ENCODE results near the gene LY9.

The LY9 gene

DNA sequence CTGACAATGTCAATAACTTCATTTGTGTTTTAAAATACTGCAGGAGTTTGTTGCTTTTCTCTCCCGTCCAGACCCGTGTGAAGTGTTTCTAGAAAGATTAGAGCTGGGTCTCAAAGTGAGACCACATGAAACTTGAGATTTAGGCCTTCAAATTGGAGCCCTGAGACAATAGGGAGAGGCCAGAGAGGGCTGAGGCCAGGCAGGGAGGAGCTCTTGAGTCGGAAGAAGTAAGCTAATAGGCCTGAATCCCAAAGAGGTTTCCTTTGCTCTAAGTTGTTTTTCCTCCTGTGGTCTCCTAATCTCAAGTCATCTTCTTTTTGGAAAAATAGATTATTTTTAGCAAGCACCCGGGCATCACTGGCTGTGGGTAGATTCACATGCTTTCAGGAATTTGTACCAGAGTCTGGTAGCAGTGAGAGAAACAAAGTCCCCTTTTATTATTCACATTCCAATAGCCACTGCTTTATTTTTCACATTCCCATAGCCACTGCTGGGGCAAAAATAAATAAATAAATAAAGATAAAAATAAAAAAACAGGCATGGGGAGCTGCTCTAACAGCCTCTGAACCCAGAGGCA lies 41.1 kb downstream of the LY9 start:
- Histone ChIP-seq H3K9me2 (replicated peaks; ENCODE audit: control insufficient read depth, low read length) (no peaks in the 10 kb centered on the region), H3K4me2 (ENCODE audit: low read length) (no peak overlapping the region; the same call in 1 of the 2 replicates), H3K4me1 (ENCODE audit: control insufficient read depth, low read length) (peaks cover 19% of the 10 kb centered on the region), H3K27ac (ENCODE audit: low read depth, low read length) (no peak overlapping the region), H3K9me3 (ENCODE audit: control insufficient read depth, insufficient read depth, low read length) (no peaks in the 10 kb centered on the region), H3K4me3 (ENCODE audit: low read length) (no peak overlapping the region), H3F3A (ENCODE audit: control insufficient read depth, insufficient read depth) (peaks cover 3% of the 10 kb centered on the region; the same call in 1 of the 2 replicates), H3K27me3 (ENCODE audit: control insufficient read depth, low read length) (no peaks in the 10 kb centered on the region), H3K79me2 (ENCODE audit: control insufficient read depth, low read length) (no peaks in the 10 kb centered on the region), H4K20me1 (ENCODE audit: control insufficient read depth, insufficient read depth, low read depth, low read length) (no peaks in the 10 kb centered on the region), H3K36me3 (ENCODE audit: control insufficient read depth, low read length) (no peaks in the 10 kb centered on the region)
- TF ChIP-seq, protein P1, sequence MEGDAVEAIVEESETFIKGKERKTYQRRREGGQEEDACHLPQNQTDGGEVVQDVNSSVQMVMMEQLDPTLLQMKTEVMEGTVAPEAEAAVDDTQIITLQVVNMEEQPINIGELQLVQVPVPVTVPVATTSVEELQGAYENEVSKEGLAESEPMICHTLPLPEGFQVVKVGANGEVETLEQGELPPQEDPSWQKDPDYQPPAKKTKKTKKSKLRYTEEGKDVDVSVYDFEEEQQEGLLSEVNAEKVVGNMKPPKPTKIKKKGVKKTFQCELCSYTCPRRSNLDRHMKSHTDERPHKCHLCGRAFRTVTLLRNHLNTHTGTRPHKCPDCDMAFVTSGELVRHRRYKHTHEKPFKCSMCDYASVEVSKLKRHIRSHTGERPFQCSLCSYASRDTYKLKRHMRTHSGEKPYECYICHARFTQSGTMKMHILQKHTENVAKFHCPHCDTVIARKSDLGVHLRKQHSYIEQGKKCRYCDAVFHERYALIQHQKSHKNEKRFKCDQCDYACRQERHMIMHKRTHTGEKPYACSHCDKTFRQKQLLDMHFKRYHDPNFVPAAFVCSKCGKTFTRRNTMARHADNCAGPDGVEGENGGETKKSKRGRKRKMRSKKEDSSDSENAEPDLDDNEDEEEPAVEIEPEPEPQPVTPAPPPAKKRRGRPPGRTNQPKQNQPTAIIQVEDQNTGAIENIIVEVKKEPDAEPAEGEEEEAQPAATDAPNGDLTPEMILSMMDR (IDR thresholded peaks at IDR 0.05; ENCODE audit: low read depth, low read length, poor library complexity, severe bottlenecking), result no peak
- TF ChIP-seq EZH2phosphoT487 (IDR thresholded peaks at IDR 0.05; ENCODE audit: borderline replicate concordance, low read length), result no peak

DNA sequence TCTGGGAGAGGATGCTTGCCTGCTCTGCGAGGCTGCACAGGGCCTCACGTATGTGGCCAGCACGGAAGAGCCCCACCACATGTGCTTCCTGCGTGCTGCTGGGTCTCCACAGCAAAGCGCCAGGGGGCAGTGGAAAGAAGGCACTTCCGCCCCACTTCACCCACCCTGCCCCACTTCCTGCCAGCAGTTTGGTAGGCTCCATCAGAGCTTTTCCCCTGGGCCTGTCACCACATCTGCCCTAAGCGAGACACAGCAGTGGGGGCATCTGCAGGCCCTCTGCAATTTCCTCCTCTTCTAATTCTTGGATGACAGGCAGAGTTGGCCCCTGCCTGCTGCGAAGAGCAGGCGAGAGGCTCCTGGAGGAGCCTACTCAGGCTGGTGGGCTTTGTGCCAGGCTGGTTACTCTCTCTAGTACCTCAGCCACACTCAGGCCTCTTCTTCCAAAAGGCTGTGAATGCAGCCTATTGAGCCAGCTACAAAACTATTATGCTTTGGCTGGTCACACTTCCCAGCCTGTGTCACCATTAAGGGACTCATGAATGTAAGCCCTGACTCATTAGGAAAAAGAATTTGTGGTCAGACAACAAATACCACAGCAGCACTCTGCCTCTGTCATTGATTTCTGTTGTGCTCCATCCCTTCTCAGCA lies 41.7 kb downstream of the LY9 start:
- H3K4me2 ChIP-seq (ENCODE audit: low read length), result peak overlapping the region; percentile 49
- peaks cover 25% of the 10 kb centered on the region for H3K4me1 ChIP-seq (ENCODE audit: control insufficient read depth, low read length)
- TF ChIP-seq, protein P1 (IDR thresholded peaks at IDR 0.05; ENCODE audit: low read depth, low read length, poor library complexity, severe bottlenecking), result peak; percentile 39
- TF ChIP-seq EZH2phosphoT487 (IDR thresholded peaks at IDR 0.05; ENCODE audit: borderline replicate concordance, low read length), result no peak
- H3K36me3 ChIP-seq (ENCODE audit: control insufficient read depth, low read length), result no peaks in the 10 kb centered on the region
- H3K9me2 ChIP-seq (replicated peaks; ENCODE audit: control insufficient read depth, low read length), result no peaks in the 10 kb centered on the region
- H3K27ac ChIP-seq (ENCODE audit: low read depth, low read length), result no peak overlapping the region
- H3K79me2 ChIP-seq (ENCODE audit: control insufficient read depth, low read length), result no peaks in the 10 kb centered on the region
- H3K9me3 ChIP-seq (ENCODE audit: control insufficient read depth, insufficient read depth, low read length), result no peaks in the 10 kb centered on the region
- peaks cover 3% of the 10 kb centered on the region; the same call in 1 of the 2 replicates for H3F3A ChIP-seq (ENCODE audit: control insufficient read depth, insufficient read depth)
- no peaks in the 10 kb centered on the region for H4K20me1 ChIP-seq (ENCODE audit: control insufficient read depth, insufficient read depth, low read depth, low read length)
- peak overlapping the region; percentile 31; the same call in 1 of the 2 replicates for H3K4me3 ChIP-seq (ENCODE audit: low read length)
- no peaks in the 10 kb centered on the region for H3K27me3 ChIP-seq (ENCODE audit: control insufficient read depth, low read length)

DNA sequence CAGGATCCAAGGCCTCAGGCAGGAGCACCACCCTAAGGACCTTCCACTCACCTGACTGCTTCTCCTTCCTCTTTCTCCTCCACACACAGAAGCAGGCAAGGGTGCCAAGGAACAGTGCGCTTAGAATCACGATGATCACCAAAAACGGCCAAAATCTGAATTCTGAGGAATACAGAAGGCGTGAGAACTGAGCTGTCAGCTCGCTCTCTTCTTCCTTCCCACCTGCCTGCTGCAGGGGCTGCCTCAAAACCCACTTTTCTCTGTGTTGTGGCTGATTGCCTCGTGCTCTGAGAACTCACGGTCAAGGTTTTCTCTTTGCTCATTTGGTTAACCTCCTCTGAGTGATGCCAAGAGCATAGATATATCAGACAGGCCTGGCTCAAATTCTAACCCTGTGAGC lies 42.9 kb downstream of the LY9 start:
- H3K79me2 ChIP-seq (ENCODE audit: control insufficient read depth, low read length), result no peaks in the 10 kb centered on the region
- H3K9me2 ChIP-seq (replicated peaks; ENCODE audit: control insufficient read depth, low read length), result no peaks in the 10 kb centered on the region
- H3K4me3 ChIP-seq (ENCODE audit: low read length), result no peak overlapping the region
- no peaks in the 10 kb centered on the region for H4K20me1 ChIP-seq (ENCODE audit: control insufficient read depth, insufficient read depth, low read depth, low read length)
- TF ChIP-seq, protein P1 (IDR thresholded peaks at IDR 0.05; ENCODE audit: low read depth, low read length, poor library complexity, severe bottlenecking), result no peak
- TF ChIP-seq EZH2phosphoT487 (IDR thresholded peaks at IDR 0.05; ENCODE audit: borderline replicate concordance, low read length), result no peak
- H3K27me3 ChIP-seq (ENCODE audit: control insufficient read depth, low read length), result no peaks in the 10 kb centered on the region
- H3F3A ChIP-seq (ENCODE audit: control insufficient read depth, insufficient read depth), result peaks cover 3% of the 10 kb centered on the region; the same call in 1 of the 2 replicates
- no peak overlapping the region for H3K4me2 ChIP-seq (ENCODE audit: low read length)
- no peaks in the 10 kb centered on the region for H3K9me3 ChIP-seq (ENCODE audit: control insufficient read depth, insufficient read depth, low read length)
- H3K4me1 ChIP-seq (ENCODE audit: control insufficient read depth, low read length), result peaks cover 29% of the 10 kb centered on the region
- H3K27ac ChIP-seq (ENCODE audit: low read depth, low read length), result no peak overlapping the region
- no peaks in the 10 kb centered on the region for H3K36me3 ChIP-seq (ENCODE audit: control insufficient read depth, low read length)
